KMS-11 (cell line): Measurements from ENCODE around the gene CLMN.

ENCODE experiments used
- H2AFZ ChIP-seq: fragments of 200-600 bp; sonication (generic); 2 replicates; pipeline ENCODE4 v1.6.1; 2016; ENCODE audit warnings: antibody characterized with exemption, mixed run types, low read depth
- H3K27ac ChIP-seq: fragments of 200-600 bp; sonication (generic); 2 replicates; pipeline ENCODE4 v1.6.1; 2016; ENCODE audit warnings: mild to moderate bottlenecking, mixed run types
- H3K27me3 ChIP-seq: fragments of 200-600 bp; sonication (generic); 2 replicates; pipeline ENCODE4 v1.6.1; 2017; ENCODE audit warnings: mild to moderate bottlenecking, low read depth, mixed run types, moderate library complexity; ENCODE audit not compliant: insufficient read depth
- H3K36me3 ChIP-seq: fragments of 200-600 bp; sonication (generic); 2 replicates; pipeline ENCODE4 v1.6.1; 2017; ENCODE audit warnings: mild to moderate bottlenecking, mixed run types; ENCODE audit not compliant: insufficient read depth
- H3K4me1 ChIP-seq: fragments of 200-600 bp; sonication (generic); 2 replicates; pipeline ENCODE4 v1.6.1; 2016; ENCODE audit warnings: mild to moderate bottlenecking, low read depth, mixed run types; ENCODE audit not compliant: poor library complexity, severe bottlenecking
- H3K4me2 ChIP-seq: fragments of 200-600 bp; sonication (generic); 2 replicates; pipeline ENCODE4 v1.7.0; 2016; ENCODE audit warnings: mild to moderate bottlenecking, mixed run types
- H3K4me3 ChIP-seq: fragments of 200-600 bp; sonication (generic); IDR thresholded peaks from 2 replicates; pipeline ENCODE4 v1.6.1; 2017; ENCODE audit warnings: low read depth, low read length, mixed read lengths; ENCODE audit not compliant: insufficient read depth
- H3K79me2 ChIP-seq: fragments of 200-600 bp; sonication (generic); 2 replicates; pipeline ENCODE4 v1.6.1; 2016; ENCODE audit warnings: low read depth, mixed run types; ENCODE audit not compliant: insufficient read depth
- H3K9ac ChIP-seq: fragments of 200-600 bp; sonication (generic); 2 replicates; pipeline ENCODE4 v1.6.1; 2016; ENCODE audit warnings: mild to moderate bottlenecking, mixed run types
- H4K20me1 ChIP-seq: fragments of 200-600 bp; sonication (generic); 2 replicates; pipeline ENCODE4 v1.6.1; 2016; ENCODE audit warnings: mild to moderate bottlenecking, mixed run types; ENCODE audit not compliant: insufficient read depth
- TF ChIP-seq, protein P1 (sequence below): fragments of 200-600 bp; sonication (generic); conservative IDR thresholded peaks from 2 replicates; pipeline ENCODE4 v1.6.1; 2017; ENCODE audit warnings: low read depth, mild to moderate bottlenecking, antibody characterized with exemption, low read length, moderate library complexity, mixed read lengths

The CLMN gene

DNA sequence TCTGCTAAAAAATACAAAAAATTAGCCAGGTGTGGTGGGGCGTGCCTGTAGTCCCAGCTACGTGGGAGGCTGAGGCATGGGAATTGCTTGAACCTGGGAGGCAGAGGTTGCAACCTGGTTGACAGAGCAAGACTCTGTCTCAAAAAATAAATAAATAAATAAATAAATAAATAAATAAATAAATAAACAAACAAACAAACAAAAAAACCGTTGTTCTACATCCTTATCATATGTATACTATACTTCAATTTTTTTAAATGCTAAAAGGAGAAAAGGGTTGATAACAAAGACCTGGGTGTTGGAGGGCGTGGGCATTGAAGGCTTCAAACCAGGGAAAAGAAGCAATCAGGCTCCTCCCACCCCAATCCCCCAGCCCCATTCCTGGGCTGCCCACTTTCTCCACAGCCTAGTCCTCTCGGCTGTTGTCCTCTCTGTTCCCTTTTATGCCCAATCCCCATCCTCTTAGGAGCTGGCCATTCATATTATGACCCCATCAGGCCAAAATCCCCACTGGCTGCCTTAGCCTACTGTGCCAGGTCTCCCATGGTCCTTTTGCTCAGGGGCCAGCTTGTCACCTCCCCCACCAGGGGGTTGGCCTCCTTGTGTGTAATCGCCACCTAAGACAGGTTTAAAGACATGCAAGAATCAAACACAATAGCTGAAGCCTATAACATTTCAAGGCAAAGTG lies 30.2 kb downstream of the CLMN start:
- Histone ChIP-seq H3K4me2 (no peak overlapping the region), H3K79me2 (no peaks in the 10 kb centered on the region)

DNA sequence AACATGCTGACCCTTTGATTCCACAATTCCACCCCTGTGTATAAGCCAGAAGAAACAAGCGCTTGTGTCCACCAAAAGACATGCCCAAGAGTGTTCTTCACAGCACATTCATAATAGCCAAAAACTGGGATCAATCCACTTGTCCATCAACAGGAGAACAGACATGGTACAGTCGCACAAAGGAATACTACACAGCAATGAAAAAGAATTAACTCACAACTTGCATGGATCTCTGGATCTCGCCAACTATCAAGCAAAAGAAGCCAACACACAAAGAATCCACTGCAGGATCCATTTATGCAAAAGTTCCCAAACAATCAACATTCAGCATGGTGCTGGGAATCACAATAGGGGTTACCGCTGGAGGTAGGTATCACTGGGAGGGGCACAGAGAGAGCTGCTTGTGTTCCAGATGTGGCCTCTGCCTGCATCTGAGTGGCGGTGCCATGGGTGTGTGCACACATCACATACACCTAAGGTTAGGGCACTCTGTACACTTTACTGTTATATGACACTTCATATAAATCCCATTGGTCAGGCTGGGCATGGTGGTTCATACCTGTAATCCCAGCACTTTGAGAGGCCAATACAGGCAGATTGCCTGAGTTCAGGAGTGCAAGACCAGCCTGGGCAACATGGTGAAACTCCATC lies 30.9 kb downstream of the CLMN start:
- Histone ChIP-seq H2AFZ (no peak overlapping the region), H3K4me2 (no peak overlapping the region), H3K4me3 (no peak overlapping the region), H4K20me1 (no peaks in the 10 kb centered on the region), H3K79me2 (no peaks in the 10 kb centered on the region), H3K27me3 (no peaks in the 10 kb centered on the region), H3K36me3 (no peaks in the 10 kb centered on the region), H3K9ac (no peak overlapping the region), H3K4me1 (no peaks in the 10 kb centered on the region), H3K27ac (no peak overlapping the region)
- TF ChIP-seq, protein P1, sequence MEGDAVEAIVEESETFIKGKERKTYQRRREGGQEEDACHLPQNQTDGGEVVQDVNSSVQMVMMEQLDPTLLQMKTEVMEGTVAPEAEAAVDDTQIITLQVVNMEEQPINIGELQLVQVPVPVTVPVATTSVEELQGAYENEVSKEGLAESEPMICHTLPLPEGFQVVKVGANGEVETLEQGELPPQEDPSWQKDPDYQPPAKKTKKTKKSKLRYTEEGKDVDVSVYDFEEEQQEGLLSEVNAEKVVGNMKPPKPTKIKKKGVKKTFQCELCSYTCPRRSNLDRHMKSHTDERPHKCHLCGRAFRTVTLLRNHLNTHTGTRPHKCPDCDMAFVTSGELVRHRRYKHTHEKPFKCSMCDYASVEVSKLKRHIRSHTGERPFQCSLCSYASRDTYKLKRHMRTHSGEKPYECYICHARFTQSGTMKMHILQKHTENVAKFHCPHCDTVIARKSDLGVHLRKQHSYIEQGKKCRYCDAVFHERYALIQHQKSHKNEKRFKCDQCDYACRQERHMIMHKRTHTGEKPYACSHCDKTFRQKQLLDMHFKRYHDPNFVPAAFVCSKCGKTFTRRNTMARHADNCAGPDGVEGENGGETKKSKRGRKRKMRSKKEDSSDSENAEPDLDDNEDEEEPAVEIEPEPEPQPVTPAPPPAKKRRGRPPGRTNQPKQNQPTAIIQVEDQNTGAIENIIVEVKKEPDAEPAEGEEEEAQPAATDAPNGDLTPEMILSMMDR: no peak

More for the DNA sequence above, 30.2 kb downstream of the CLMN start:
- TF ChIP-seq, protein P1: no peak
- Histone ChIP-seq H3K36me3 (no peaks in the 10 kb centered on the region), H4K20me1 (no peaks in the 10 kb centered on the region), H2AFZ (no peak overlapping the region), H3K9ac (no peak overlapping the region), H3K4me1 (no peaks in the 10 kb centered on the region), H3K27me3 (no peaks in the 10 kb centered on the region), H3K27ac (no peak overlapping the region), H3K4me3 (no peak overlapping the region)

DNA sequence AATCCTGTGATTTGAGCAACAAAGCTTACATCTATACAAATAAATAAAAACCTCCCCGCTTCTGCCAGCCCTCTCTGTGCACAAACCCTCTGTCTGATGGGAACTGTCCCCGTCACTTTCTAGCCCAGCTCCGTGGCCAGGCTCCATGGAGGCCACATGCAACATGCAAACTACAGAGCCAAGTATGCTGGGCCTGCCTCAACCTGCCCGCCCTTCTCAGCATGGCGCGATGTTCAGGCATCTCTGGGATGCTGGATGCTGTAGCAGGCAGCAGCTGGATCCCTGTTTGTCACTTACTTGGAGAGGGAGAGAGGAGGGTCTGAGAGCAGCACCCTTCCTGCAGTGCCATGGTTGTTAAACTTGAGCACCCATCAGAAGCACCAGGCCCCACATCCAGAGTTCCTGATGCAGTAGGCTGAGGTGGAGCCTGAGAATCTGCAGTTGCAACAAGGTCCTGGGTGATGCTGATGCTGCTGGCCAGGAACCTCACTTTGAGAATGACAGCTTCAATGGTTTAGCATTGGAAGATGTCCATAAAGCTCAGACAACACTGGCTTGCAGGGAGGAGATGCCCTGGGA lies 32.4 kb downstream of the CLMN start:
- H3K79me2 ChIP-seq: no peaks in the 10 kb centered on the region
- no peak overlapping the region for H3K4me2 ChIP-seq
- TF ChIP-seq, protein P1: no peak
- H3K36me3 ChIP-seq: no peaks in the 10 kb centered on the region
- H3K27me3 ChIP-seq: no peaks in the 10 kb centered on the region
- H3K4me1 ChIP-seq: no peaks in the 10 kb centered on the region
- H3K27ac ChIP-seq: no peak overlapping the region
- no peaks in the 10 kb centered on the region for H4K20me1 ChIP-seq
- no peak overlapping the region for H2AFZ ChIP-seq
- no peak overlapping the region for H3K4me3 ChIP-seq
- no peak overlapping the region for H3K9ac ChIP-seq

DNA sequence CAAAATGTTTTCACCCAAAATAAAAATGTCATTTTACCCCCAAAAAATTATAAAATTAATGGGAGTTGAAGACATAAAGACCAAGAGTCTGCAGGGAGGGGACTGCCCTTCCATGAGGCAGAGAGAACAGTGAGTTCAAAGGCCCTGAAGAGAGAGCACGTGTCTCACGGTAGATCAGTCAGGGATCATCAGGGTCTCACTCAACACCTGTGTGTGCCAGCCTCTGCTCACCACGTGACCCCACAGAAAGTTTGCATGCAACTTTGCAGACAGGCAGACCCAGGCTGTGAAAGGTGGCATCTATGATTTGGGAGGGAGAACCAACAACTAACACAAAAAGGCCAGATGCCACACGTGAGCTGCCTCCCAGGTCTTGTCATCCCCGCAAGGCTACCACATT lies 33.1 kb downstream of the CLMN start:
- no peak overlapping the region for H3K9ac ChIP-seq
- no peak overlapping the region for H3K27ac ChIP-seq
- TF ChIP-seq, protein P1: no peak
- no peak overlapping the region for H3K4me3 ChIP-seq
- H3K4me1 ChIP-seq: no peaks in the 10 kb centered on the region
- no peak overlapping the region for H2AFZ ChIP-seq
- H3K79me2 ChIP-seq: no peaks in the 10 kb centered on the region
- no peaks in the 10 kb centered on the region for H3K36me3 ChIP-seq
- no peaks in the 10 kb centered on the region for H3K27me3 ChIP-seq
- H4K20me1 ChIP-seq: no peaks in the 10 kb centered on the region
- no peak overlapping the region for H3K4me2 ChIP-seq
